ENCODE measurements around the gene DLGAP1.

The DLGAP1 gene

GRCh38 chr18:3793111-3793510, 662.0 kb downstream of the DLGAP1 start:
- no peak for TF ChIP-seq CTCF (IDR thresholded peaks at IDR 0.05; ENCODE audit: extremely low read depth, insufficient read depth, missing control alignments)
- in situ Hi-C loops (cut with MboI; ENCODE audit: low pct_unique_long_range_greater_than_20kb, low sequenced_read_pairs, unreplicated experiment) = no loop called here
- no peak for DNase-seq (ENCODE audit: low spot score)

GRCh38 chr18:3792711-3793110, 662.4 kb downstream of the DLGAP1 start:
- in situ Hi-C loops (cut with MboI; ENCODE audit: low pct_unique_long_range_greater_than_20kb, low sequenced_read_pairs, unreplicated experiment) = no loop called here
- TF ChIP-seq CTCF (IDR thresholded peaks at IDR 0.05; ENCODE audit: extremely low read depth, insufficient read depth, missing control alignments) = no peak
- no peak for DNase-seq (ENCODE audit: low spot score)

- no peak for TF ChIP-seq CTCF (IDR thresholded peaks at IDR 0.05; ENCODE audit: extremely low read depth, insufficient read depth, missing control alignments)
- in situ Hi-C loops (cut with MboI; ENCODE audit: low pct_unique_long_range_greater_than_20kb, low sequenced_read_pairs, unreplicated experiment) = no loop called here
- DNase-seq (ENCODE audit: low spot score) = no peak
These were observed 663.9 kb downstream of the DLGAP1 start for GRCh38 chr18:3791238-3791637.

- TF ChIP-seq CTCF (IDR thresholded peaks at IDR 0.05; ENCODE audit: extremely low read depth, insufficient read depth, missing control alignments) = no peak
- in situ Hi-C loops (cut with MboI; ENCODE audit: low pct_unique_long_range_greater_than_20kb, low sequenced_read_pairs, unreplicated experiment) = no loop called here
- no peak for DNase-seq (ENCODE audit: low spot score)
These were observed 664.4 kb downstream of the DLGAP1 start for GRCh38 chr18:3790703-3791102.

GRCh38 chr18:3789525-3789924, 665.6 kb downstream of the DLGAP1 start:
- in situ Hi-C loops (cut with MboI; ENCODE audit: low pct_unique_long_range_greater_than_20kb, low sequenced_read_pairs, unreplicated experiment) = no loop called here
- no peak for DNase-seq (ENCODE audit: low spot score)
- TF ChIP-seq CTCF (IDR thresholded peaks at IDR 0.05; ENCODE audit: extremely low read depth, insufficient read depth, missing control alignments) = no peak

- no peak for TF ChIP-seq CTCF (IDR thresholded peaks at IDR 0.05; ENCODE audit: extremely low read depth, insufficient read depth, missing control alignments)
- no peak for DNase-seq (ENCODE audit: low spot score)
- in situ Hi-C loops (cut with MboI; ENCODE audit: low pct_unique_long_range_greater_than_20kb, low sequenced_read_pairs, unreplicated experiment) = no loop called here
These were observed 670.2 kb downstream of the DLGAP1 start for GRCh38 chr18:3784949-3785348.

GRCh38 chr18:3782901-3783300, 672.2 kb downstream of the DLGAP1 start:
- in situ Hi-C loops (cut with MboI; ENCODE audit: low pct_unique_long_range_greater_than_20kb, low sequenced_read_pairs, unreplicated experiment) = no loop called here
- no peak for TF ChIP-seq CTCF (IDR thresholded peaks at IDR 0.05; ENCODE audit: extremely low read depth, insufficient read depth, missing control alignments)
- no peak for DNase-seq (ENCODE audit: low spot score)

All from GM13977 (cell line).